Fibroblast of mammary gland (primary cell): Measurements from ENCODE around the gene MAPK14.

Experiments used
- DNase-seq: peaks from one replicate; pipeline ENCODE4 v3.0.0-alpha.2; 2010; ENCODE audit warnings: low read depth
- H3K4me3 ChIP-seq: 2 replicates; pipeline ENCODE4 v1.5.1; 2011; ENCODE audit warnings: low read depth, mild to moderate bottlenecking, low read length, moderate library complexity; ENCODE audit not compliant: control insufficient read depth
- CTCF ChIP-seq: conservative IDR thresholded peaks from 2 replicates; pipeline ENCODE4 v1.5.1; 2011; ENCODE audit warnings: low read depth, low read length, inconsistent platforms; ENCODE audit not compliant: control insufficient read depth, insufficient read depth

Gene MAPK14

GRCh38 chr6:36050305-36050704, 22.7 kb downstream of the MAPK14 start:
- no peak overlapping the region for H3K4me3 ChIP-seq
- TF ChIP-seq CTCF: no peak
- no peak for DNase-seq

- no peak overlapping the region for H3K4me3 ChIP-seq
- TF ChIP-seq CTCF: no peak
- no peak for DNase-seq
Measured at GRCh38 chr6:36050947-36051710, 23.5 kb downstream of the MAPK14 start.

- peak; percentile 61 for DNase-seq
- no peak for TF ChIP-seq CTCF
- H3K4me3 ChIP-seq: no peak overlapping the region
Measured at GRCh38 chr6:36052097-36052496, 24.5 kb downstream of the MAPK14 start.

GRCh38 chr6:36053878-36054277, 26.3 kb downstream of the MAPK14 start:
- no peak for DNase-seq
- H3K4me3 ChIP-seq: no peak overlapping the region
- TF ChIP-seq CTCF: no peak

DNA sequence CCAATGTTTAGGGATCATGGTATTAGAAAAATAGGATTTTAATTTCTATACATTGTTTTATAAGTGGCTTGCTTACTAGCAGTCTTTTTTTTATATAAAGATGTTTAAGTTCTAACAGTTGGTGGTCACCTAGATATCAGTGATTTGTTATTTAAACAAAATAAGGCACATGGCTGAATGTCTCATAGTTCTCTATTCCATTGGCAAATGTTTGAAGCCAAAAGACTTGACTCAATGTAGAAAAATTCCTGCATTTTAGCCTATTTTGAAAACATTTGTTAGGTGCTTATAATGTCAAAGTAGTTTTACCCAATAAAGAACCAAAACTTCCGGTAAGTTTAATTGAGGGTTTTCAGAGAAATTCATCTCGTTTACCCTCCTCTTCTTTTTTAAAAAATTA, 26.8 kb downstream of the MAPK14 start:
- no peak for TF ChIP-seq CTCF
- no peak for DNase-seq
- H3K4me3 ChIP-seq: no peak overlapping the region

- no peak for TF ChIP-seq CTCF
- DNase-seq: no peak
- H3K4me3 ChIP-seq: no peak overlapping the region
Measured at GRCh38 chr6:36054956-36055355, 27.3 kb downstream of the MAPK14 start.
